GM19035 (cell line): ENCODE data around the gene TMEM255B.
"Not testable (repeated sequence)": the region's sequence is repeated elsewhere in the genome, so short reads cannot be mapped to it uniquely, and the experiment has no call there.

Source experiments
- ATAC-seq: cut with Tn5 transposase; IDR thresholded peaks from one replicate; pipeline ENCODE4 v1.9.1; 2021; ENCODE audit not compliant: unreplicated experiment

The TMEM255B gene

DNA sequence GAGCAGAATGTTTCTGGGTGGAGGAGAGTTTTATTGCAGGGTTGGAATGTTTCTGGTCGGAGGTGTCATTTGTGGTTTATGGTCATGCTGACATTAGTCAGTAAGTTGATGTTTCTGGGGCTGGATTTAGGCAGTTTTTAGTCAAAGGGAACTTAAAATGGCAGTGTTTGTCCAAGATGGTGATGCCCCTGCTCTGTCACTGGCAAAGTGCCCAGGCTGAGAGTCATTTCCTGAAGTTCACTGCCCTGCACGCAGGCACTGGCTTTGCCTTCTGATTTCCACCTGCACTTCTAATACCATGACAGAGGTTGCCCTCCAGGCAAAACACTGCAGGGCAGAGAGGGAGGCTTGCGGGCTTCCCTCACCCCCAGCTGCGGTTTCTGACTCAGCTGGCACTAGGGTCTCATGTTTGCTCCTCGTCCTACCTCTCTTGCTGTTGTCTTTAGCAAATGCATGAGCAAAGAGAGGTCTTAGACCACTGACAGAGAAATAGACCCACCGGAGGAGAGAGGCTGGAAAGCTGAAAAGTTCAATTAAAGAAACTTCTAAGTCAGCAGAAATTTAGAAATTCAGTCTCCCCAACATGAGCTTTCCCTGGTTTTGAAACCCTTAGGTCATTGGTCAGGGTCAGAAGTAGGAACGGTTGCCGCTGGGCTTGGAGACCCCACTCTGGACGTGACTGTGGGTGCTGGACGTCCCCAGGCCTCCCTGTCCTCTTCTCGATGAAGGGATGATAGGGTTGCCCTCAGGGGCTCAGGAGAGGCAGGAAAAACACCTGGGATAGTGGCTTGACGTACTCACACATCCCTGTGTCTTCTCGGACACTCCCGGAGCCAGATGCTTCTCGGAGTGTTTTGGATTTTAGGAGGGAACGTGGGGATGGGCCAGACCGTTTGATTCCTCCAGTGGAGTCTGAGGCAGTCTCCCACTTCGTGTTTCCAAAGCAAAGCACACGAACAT is 26.3 kb downstream of the TMEM255B start:
- ATAC-seq = no peak

DNA sequence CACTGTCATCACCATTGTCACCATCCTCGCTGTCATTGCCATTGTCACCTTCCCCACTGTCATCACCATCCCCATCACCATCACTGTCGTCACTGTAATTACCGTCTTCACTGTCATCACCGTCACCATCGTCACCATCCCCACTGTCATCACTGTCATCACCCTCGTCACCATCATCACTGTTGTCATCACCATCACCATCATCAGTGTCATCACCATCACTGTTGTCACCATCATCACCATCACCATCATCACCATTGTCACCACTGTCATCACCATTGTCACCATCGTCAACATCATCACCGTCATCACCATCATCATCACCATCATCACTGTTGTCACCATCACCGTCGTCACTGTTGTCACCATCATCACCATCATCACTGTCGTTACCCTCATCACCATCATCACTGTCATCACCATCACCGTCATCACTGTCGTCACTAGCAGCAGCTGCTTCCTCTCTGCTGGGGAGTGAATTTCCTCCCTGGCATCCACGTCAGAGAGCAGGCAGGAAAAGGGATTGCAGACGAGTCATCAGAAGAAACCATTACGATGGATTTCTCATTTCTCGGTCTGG is 27.3 kb downstream of the TMEM255B start:
- ATAC-seq = no peak

DNA sequence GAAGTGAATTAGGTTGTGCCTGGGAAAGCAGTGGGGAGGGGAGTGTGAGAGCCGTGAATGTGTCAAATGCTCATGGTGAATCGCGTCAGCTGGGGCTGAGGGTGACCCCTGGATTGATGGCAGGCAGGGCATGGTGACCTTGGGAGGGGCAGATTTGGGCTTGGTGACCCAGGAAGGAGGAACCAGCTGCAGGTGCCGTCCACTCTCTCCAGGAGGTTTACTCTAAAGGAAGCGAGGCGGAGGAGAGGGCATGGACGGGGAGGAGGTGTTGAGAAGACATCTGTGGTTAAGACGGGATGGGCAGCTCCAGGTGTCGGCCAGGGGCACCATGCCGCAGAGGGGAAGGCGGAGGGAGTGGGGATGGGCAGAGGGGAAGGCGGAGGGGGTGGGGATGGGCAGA is 28.7 kb downstream of the TMEM255B start:
- no peak for ATAC-seq

DNA sequence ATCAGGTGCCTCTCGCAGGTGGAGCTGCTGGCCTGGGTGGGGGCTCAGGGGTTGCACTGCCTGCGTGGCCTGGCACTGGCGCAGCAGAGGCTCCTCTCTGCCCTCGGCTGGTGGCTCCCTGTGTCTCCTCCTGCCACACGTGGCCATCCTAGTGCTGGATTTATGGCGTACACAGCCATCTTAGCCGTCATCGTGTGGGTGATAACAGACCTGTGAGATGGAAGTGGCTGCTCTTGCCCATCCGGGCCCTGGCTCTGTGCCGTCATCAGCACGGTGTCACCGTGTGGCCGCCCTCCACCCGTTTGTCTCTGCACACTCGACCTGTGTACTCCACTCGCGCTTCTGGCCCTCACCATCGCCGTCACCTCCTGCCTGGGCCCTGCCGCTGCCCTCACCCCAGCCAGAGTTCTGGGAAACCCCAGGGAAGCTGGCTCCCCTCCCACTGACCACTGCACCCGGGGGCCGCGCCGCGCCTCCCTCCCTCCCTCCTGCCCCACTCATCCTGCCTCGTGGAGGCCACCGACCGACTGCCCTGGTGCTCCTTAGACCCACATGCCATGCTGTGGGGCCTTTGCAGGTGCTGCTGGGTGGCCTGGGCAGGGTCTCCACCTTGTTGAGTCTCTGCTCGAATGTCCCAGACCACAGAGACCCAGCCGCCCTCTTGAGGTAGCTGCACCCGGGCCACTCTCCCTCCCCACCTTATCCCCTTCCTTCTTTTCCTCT is 29.5 kb downstream of the TMEM255B start:
- no peak for ATAC-seq

DNA sequence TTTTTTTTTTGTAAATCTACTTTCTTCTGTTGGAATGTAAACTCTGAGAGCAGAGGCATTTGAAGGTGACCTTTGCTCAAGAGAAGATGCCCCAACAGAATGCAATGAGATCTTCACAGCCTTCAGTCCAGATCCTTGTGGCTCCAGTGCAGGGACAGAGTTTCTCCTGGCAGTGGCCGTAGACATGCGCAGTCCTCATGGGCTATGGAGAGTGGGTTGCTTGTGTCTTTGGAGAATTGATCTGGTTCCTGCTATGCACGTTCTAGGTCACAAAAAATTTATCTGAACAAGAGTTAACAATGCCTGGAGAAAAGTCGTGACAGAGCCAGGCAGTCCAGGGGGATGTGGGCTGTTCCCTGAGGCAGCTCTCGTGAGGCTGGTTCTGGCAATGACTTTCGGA is 30.1 kb downstream of the TMEM255B start:
- no peak for ATAC-seq

DNA sequence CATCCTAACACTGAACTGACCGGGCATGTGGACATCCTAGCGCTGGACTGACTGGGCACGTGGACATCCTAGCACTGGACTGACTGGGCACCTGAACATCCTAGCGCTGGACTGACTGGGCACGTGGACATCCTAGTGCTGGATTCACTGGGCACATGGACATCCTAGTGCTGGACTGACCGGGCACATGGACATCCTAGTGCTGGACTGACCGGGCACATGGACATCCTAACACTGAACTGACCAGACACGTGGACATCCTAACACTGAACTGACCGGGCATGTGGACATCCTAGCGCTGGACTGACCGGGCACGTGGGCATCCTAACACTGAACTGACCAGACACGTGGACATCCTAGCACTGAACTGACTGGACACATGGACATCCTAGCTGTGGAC is 30.9 kb downstream of the TMEM255B start:
- ATAC-seq = not testable (repeated sequence)

DNA sequence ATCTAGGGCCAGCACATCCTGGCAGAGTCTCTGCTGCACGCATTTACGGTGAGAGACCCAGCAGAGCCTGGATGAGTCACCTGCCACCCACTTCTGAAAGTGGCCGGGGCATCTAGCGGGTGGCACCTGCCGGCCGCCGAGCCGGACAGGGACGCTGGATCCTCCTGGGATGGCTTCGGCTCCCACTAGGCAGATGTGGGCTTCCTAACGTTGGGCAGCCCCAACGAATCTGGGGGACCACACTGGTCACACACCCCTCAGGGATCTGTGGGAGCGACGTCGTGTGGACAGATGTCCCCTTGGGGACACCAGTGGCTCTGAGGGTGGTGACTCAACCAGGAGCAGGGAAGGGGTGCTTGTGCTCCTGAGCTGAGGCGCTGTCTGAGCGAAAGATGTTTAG is 32.2 kb downstream of the TMEM255B start:
- ATAC-seq = no peak

DNA sequence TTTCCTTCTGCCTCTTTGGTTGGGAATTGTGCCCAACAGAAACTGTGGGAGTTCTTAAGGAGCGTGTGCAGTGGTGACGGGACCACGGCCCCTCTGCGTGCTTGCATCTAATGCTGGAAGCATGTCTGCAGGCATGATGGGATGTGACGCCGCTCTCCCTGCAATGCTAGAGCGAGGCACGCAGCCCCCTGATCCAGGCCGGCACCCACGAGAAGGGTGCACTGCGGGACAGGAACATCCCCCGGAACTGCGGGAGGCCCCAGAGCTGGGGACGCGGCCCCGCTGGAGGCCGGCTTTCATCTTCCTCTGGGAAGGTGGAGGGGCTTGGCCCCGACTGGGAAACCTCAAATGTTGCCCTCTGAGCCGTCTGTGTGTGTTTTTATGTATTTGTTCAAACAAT is 32.7 kb downstream of the TMEM255B start:
- no peak for ATAC-seq

DNA sequence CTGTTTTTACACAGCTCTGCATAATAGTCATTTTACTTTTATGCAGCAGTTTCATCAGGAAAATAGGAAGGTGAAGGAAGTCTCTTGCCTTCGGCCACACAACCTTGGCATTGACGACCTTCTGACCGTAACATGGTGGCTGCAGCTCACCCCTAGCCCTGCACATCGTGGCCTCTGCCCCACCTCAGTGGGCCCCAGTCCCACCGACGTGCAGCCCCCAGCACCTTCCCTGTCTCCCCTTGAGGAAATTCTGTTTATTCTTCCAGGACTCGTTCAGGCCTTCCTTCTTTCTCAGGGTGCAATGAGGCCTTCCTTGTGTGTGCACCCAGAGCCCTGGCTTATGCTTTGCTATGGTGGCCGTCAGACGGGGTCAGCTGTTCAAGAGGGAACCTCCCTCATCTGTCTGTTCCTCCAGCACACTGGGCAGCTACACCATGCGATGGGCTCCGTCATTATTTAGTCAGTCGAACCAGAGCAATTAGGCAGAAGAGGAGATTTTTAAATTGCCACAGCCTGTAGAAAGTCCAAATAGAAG is 33.3 kb downstream of the TMEM255B start:
- ATAC-seq = no peak

DNA sequence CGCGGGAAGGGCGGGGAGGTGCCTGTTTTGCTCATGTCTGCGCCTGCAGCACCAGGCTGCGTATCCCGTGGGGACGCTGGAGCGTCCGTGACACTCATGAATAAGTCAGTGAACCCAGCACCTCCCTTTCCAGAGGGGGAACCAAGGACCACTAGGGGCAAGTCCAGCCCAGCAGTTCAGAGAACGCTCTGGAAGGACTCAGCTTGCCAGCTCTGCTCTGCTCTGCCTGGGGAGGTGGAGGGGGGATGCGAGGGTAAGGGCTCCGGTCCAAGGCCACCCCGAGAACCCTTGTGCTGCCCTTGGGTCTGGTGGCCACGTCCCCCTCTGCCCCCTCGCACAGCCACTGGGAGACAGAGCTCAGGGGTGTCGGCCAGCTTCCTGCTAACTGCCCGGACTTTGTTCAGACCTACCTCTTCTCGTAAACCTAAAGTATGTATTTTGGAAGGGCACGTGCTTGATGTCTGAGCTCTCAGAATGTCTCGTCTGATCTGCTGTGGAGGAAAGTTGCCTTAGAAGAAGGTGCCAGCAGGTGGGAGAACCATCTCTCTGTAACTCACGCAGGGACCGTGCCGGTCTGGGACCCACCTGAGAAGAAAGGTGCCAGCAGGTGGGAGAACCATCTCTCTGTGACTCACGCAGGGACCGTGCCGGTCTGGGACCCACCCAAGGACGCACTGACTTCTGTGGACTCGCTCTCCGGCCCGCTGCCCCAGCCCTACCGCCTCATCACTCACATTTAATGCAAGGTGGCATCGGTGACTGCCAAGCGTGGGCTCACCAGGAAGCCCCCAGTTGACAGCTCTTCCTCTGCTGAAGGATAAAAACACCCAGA is 34.1 kb downstream of the TMEM255B start:
- no peak for ATAC-seq

DNA sequence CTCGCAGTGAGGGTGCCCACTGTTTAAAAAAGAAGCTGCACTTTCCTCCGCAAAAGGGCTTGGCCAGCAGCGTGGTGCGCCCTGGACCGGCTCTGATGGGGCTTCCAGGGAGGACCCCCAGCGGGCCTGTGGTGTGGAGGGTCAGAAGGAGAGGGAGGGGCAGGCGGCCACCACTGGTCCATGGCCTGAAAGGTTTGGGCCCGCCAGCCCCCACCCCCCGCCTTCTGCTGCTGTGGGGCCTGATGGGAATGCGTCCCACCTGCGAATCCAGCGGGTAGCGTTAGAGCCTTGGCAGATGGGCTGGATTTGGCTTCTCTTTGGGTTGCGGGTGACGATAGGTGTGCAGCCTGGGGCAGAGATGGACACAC is 34.7 kb downstream of the TMEM255B start:
- no peak for ATAC-seq

DNA sequence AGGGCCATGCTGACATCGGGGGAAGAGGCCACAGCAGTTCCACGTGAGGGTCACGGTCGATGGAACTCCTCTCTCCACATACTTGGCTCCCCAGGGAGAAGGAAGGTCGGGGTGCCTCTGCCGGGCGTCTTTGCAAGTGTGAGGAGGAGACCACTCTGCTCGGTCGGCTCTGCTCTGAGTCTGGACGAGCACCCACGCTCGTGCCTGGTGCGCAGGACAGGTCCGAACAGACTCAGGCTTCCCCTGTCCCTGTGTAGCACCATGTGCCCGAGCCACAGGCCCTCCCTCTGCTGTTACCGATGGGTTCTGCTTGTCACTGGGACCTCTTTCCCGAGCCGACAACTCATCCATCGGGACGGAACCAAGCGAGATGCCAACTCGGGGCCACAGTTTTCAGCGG is 35.1 kb downstream of the TMEM255B start:
- no peak for ATAC-seq

DNA sequence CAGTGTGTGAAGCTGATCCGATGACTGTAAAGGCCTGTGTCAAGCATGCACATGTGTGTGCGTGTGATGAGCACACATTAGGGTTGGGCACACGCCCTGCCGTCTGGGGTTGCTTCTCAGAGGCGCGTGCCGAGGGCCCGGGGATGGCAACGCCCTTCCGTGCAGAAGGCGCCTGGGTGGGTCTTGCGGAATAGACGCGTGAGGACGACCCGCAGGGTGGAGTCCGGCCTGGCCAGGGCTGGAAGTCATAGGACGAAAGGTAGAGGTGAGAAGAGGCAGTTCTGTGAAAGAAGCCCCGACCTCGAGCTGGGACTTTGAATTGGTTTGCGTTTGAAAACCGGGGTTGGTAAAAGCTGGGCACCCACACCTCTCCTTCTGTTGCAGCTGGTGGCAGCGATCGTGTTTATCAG is 35.7 kb downstream of the TMEM255B start:
- ATAC-seq = no peak

DNA sequence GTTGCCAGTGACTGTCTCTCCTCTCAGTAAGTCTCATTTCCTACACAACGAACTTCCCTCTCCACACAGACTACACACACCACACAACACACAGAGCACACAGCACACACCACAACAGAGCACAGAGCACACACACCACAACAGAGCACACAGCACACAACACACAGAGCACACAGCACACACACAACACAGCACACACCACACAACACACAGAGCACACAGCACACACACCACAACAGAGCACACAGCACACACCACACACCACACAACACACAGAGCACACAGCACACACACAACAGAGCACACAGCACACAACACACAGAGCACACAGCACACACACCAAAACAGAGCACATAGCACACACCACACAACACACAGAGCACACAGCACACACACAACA is 36.3 kb downstream of the TMEM255B start:
- ATAC-seq = not testable (repeated sequence)

DNA sequence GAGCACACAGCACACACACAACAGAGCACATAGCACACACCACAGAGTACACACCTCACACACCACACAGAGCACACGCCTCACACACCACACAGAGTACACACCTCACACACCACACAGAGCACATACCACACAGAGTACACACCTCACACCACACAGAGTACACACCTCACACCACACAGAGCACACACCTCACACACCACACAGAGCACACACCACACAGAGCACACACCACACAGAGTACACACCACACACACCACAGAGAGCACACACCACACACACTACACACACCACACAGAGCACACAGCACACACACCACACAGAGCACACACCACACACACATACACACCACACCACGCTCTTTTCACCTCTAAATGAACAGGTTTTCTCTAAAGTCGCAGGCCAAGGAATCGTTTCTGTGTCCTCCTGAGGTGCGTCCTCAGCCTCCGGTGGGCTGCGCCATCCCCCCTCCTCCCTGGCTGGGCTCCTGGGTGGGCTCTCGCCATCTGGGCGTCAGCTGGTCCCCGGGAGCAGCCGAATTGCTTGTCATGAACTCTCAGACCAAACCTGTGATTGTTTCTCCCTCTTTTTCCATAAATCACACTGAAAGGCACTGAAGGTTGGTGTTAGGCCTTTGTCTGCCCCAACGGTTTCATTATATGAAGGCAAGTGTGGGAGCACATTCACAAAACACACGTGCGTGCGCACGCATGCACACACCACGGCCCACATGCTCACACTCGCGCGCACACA is 37.4 kb downstream of the TMEM255B start:
- no peak for ATAC-seq

DNA sequence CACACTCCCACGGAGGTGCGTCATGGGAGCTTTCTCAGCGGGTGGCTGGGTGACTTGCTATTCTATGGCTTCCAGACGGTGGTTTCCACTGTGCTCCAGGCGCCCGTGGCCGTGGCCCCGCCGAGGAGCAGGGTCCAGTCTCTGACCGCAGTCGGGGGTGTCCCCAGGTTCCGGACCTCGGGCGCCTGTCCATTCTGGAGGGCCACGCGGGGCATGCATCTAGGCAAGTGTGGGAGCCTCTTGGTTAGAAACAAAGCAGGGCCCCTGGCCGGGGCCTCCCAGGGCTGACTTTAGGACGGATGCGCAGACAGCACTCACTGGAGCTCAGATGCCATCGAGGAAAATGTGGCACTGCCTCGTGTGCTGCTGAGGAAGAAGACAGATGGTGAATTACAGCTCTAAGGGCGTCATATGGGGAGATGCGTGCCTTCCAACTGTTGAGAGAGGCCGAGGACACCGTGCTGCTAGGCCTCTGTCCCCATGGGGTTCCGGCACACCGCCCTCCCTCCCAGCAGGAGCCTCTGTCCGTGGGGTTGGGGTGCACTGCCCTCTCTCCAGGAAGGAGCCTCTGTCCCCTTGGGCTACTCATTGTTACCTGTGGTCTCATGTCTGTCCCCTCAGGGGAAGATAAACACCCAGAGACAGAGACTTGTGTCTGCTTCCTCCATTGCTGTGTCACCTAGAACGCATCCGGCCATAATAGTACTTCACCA is 38.1 kb downstream of the TMEM255B start:
- ATAC-seq = no peak

DNA sequence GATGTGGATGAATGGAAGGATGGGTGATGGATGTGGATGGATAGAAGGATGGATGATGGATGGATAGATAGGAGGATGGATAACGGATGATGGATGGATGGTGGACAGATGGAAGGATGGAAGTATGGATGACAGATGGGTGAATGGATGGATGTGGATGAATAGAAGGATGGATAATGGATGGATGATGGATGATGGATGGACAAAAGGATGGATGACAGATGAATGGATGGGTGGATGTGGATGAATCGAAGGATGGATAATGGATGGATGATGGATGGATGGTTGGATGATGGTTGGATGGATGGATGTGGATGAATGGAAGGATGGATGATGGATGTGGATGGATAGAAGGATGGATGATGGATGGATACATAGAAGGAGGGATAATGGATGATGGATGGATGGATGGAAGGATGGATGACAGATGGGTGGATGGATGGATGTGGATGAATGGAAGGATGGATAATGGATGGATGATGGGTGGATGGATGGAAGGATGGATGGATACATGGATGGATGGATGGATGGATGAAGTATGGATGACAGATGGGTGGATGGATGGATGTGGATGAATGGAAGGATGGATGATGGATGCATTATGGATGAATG is 39.3 kb downstream of the TMEM255B start:
- no peak for ATAC-seq

DNA sequence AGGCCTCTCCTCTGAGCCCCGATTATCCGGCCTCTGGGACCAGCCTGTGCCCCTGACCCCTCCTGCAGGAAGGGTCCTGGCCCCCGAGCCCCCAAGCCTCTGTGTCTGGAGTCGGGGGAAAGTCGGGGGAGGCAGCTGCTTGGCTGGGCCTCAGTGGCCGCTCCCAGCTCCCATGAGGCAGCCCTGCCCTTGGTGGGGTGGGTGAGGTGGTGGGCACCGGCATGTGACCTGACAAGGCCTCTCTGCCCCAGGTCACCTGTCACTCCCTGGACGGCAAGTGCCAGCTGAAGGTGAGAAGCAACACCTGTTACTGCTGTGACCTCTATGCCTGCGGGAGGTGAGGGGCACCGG is 41.5 kb downstream of the TMEM255B start:
- ATAC-seq = no peak

DNA sequence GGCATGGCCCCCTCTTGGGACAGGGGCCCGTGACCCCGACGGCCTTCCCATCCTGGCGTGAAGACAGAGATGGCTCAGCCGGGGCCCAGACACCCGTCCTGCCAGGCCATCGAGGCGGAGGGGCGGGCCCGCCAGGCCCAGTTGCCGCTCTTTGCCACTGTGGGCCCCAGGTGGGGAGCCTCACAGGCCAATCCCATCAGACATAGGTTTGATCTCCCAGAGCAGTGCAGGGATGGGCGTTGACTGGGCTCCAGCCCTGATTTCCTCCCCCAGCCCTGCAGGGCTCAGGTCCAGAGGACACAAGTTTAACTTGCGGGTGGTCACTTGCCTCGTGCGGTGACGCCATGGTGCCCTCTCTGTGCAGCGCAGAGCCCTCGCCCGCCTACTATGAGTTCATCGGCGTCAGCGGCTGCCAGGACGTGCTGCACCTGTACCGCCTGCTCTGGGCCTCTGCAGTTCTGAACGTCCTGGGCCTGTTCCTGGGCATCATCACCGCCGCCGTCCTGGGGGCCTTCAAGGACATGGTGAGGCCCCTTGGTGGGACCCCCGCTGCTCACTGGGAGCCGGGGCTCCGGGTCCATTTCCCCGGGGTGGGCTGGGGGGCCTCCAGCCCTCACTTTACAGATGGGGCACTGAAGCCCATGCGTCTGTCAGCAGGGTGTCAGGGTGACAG is 42.4 kb downstream of the TMEM255B start:
- ATAC-seq = no peak
